GM18505 (cell line): Measurements from ENCODE around the gene NELFCD.

Experiments
- ATAC-seq: cut with Tn5 transposase; IDR thresholded peaks from one replicate; pipeline ENCODE4 v1.9.1; 2021; ENCODE audit not compliant: unreplicated experiment
- POLR2A ChIP-seq: IDR thresholded peaks from 4 replicates; pipeline ENCODE4 v1.6.1; 2011; ENCODE audit warnings: borderline replicate concordance; ENCODE audit not compliant: insufficient read depth, insufficient read length; ENCODE audit errors: extremely low read depth

NELFCD gene

GRCh38 chr20:59025086-59025485, 44.0 kb downstream of the NELFCD start:
- no peak for TF ChIP-seq POLR2A
- no peak for ATAC-seq

DNA sequence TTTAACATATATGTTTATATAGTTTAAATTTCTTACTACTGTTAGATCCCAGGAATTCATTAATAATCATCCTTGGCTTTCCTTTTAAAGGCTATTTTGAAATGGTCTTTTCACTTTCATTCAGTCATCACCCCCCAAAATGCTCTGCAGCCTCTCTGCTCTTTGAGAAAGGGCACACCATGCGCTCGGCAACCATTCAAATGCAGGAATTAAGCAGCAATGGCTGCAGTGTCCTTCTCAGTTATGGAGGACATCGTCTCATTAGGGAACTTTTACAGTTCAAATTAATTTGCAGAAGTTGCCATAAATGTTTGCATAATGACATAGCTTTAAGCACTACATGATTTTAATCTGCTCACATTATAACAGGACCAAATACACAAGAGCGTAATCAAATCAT, 44.5 kb downstream of the NELFCD start:
- ATAC-seq, result no peak
- no peak for TF ChIP-seq POLR2A

- no peak for TF ChIP-seq POLR2A
Observed at GRCh38 chr20:59026904-59027740, 46.1 kb downstream of the NELFCD start.

GRCh38 chr20:59027741-59028320, 46.8 kb downstream of the NELFCD start:
- ATAC-seq, result no peak
- no peak for TF ChIP-seq POLR2A

More at GRCh38 chr20:59026904-59027740, 46.1 kb downstream of the NELFCD start:
- no peak for ATAC-seq

DNA sequence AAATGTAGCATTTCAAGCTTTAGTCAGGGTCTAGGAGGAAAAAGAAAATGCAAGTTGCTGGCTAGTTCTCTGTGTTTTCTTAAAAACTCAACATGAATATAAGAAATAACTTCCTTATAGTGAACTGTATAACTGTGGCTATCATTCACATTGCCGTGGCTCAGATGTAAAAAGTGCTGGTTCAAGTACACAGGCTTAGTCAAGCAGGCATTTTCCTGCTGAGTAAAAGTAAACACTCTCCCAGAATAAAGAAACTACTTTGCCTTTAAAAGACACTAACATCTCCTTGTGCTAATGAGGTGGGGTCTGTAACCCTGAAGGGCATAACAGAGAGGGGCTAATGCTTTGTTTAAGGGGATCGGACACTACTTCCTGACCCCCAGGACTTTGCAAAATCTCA, 47.8 kb downstream of the NELFCD start:
- ATAC-seq, result no peak

DNA sequence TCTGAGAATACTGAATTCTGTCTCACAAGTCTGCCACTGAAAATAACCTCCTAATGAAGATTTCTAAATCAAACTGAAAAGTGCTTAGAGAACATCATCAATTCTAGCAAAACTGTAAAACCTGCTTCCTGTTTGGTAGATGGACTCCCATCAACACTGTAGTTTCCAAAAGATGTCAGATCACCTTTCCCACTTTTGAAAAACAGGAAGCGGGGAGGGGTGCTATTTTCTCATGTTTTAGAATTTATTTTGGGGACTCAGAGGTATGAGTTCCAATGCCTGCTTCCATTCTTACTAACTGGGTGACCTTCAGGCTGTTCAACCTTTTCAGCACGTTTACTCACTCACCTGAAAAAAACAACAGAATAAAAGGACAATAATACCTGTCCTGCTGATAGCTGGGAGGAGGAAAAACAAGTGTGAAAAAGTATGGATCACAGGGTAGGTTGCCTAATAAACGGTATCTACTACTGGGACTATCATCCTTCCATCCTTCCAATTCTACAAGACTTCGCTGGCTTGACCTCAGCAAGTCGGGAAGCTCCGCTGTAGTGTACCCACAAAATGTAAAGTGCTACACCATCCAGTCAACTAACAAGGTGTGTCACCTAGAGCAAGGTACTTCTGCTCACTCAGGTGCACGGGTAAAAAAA, 50.0 kb downstream of the NELFCD start:
- TF ChIP-seq POLR2A, result no peak
- ATAC-seq, result no peak

More for the DNA sequence above, 47.8 kb downstream of the NELFCD start:
- no peak for TF ChIP-seq POLR2A

DNA sequence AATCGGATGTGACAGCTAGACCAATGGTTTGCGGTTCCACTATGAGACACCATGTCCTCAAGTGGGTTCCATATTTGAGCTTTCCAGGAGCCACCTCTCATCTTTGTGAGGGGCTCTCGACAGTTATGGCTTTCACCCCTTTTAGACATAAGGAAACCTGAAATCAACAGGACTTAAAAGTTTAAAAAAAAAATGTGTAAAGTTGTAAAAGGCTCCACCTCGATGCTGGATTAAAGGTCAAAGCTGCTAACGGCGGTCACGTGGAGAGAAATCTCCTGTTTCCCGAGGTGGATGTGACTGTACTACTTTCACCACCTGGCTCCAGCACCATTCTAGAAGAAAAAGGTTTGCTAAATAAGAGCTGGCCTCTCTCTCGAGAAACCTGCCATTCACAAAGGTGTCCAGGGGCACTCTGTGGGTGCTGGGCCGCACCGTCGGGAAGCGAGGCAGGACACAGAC, 50.5 kb downstream of the NELFCD start:
- no peak for ATAC-seq
- no peak for TF ChIP-seq POLR2A

GRCh38 chr20:59032023-59032712, 51.1 kb downstream of the NELFCD start, which contains the start of gene ATP5F1E:
TSS of gene ATP5F1E (minus strand) at chr20:59032335. CDS start at chr20:59032251, 84 bp downstream.
- TF ChIP-seq POLR2A, result peak; percentile 87
- peak; percentile 95 for ATAC-seq

DNA sequence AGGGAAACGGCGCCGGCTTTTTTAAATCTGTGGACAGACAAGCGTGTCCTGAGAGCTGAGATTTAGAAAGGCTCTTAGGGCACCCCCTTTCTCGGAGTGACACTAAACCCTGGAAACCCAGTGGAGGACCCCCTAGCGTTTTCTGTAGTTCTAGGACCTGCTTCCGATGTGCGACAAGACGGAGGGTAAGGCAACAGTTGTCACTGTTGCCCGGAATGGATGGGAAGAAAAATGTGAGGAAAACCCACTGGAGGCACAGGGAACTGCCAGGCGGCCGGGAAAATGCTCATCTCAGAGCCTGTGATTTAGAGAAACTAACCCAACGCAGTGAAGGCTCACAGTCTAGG, 51.6 kb downstream of the NELFCD start:
- no peak for TF ChIP-seq POLR2A
- ATAC-seq, result no peak

- ATAC-seq, result no peak
- no peak for TF ChIP-seq POLR2A
Observed at GRCh38 chr20:59033093-59033492, 52.0 kb downstream of the NELFCD start.

- no peak for ATAC-seq
- no peak for TF ChIP-seq POLR2A
Observed at GRCh38 chr20:59033616-59034165, 52.6 kb downstream of the NELFCD start.

DNA sequence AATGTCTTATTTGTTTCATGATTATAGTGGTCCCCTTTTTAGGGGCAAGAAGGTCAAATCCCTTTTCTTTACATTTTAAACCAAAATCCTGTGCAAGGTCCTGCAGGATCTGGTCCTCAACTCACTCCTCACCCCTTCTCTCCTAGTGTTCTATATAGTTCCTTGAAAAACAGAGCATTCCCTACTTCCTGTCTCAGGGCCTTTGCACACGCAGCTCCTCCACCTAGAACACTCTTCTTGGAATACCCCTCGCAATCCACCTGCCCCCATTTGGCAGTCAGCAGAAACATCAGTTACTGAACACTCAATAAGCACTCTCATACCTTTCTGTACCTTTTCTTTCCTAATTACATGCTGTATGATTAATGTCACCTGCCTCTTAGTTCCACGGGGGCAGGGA, 54.3 kb downstream of the NELFCD start:
- no peak for TF ChIP-seq POLR2A
- no peak for ATAC-seq

DNA sequence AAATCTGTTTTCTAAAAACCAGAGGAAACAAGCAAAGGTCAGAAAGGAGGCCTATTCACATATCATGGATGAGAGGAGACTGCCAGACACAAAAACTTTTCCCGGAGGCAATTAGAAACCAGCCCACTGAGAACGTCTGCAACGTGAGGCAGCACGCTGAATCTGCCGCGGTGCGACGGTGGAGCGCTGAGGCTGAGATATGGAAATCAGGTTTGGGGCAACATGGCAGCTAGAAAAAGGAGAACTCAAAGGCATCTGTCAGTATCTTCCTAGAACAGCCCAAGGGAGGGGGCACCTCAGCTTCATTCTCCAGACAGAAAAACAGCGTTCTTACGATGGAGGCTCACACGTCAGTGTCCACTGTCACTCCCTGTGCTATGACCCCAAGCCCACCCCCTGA, 56.3 kb downstream of the NELFCD start:
- no peak for ATAC-seq
- no peak for TF ChIP-seq POLR2A
